Measurements from ENCODE around the gene LYPD6. TPM values are rescaled to one million over a fixed set of nuclear protein-coding genes. Genes with fewer than 3 reads are reported as not detected.

The LYPD6 gene
- total and polyA plus RNA-seq, 9 of the 15 experiments (the other 6 are each of a cell fraction or from before 2014, with no cell fraction given), result not detected

DNA sequence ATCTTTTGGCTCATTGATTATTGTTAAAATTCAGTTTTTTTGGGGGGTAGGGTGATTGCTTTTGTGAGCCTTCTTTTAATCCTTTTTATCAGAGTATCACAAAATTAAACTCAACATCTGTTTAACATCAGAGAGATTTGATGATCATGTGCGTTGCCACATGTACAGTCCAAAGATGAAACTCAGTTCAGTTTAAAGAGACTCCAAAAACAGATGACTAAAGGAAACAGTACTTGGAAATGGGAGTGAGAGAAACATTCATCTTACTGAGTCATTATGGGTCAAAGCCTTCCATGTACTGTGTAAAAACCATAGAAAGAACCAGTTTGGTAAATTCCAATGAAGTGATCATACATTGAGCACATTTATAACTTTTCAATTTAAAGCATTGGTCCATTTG is 53.0 kb downstream of the LYPD6 start:
- ChIA-PET POLR2A (no interaction called here), CTCF (ENCODE audit: low intra/inter-chr PET ratio) (no interaction called here)
- intact Hi-C loops (cut with micrococcal nuclease), result no loop called here
- no peaks in the 10 kb centered on the region for H3K9me1 ChIP-seq (ENCODE audit: control insufficient read depth, insufficient read depth, low read length)
- ATAC-seq (no peak), DNase-seq (ENCODE audit: extremely low read depth in 1 of 4, low spot score in 3 of 4) (no peak), FAIRE-seq (no peak)
- H3K9me3 ChIP-seq (replicated peaks; ENCODE audit: control insufficient read depth, insufficient read depth, low read depth, low read length), result no peaks in the 10 kb centered on the region
- no peaks in the 10 kb centered on the region for H3K36me3 ChIP-seq (ENCODE audit: control insufficient read depth, insufficient read depth, low read length)
- in situ Hi-C loops (cut with MboI), result no loop called here
- 10% methylated on average over 1 of the region's 1 CpG for WGBS (ENCODE audit: insufficient coverage, low coverage, missing lambda C conversion rate)
- H3K27me3 ChIP-seq (ENCODE audit: control insufficient read depth in 2 of 2, insufficient read depth in 2 of 2, low read length in 2 of 2), result no peaks in the 10 kb centered on the region
- BruUV-seq (replicated peaks), result no TSS peak
- H3K4me3 ChIP-seq, result no peak overlapping the region
- no peak overlapping the region for H2AFZ ChIP-seq (ENCODE audit: low read depth, low read length)
- TF ChIP-seq ZNF232 (CRISPR knock-in tag; IDR thresholded peaks at IDR 0.05) (no peak), ZNF134 (CRISPR knock-in tag; conservative IDR thresholded peaks at IDR 0.05) (no peak), NFIC (IDR thresholded peaks at IDR 0.05) (no peak), MTA3 (IDR thresholded peaks at IDR 0.05; ENCODE audit: borderline replicate concordance) (no peak), ZFP30 (CRISPR knock-in tag; IDR thresholded peaks at IDR 0.05; ENCODE audit: borderline replicate concordance) (no peak), RFX5 (IDR thresholded peaks at IDR 0.05; ENCODE audit: low read depth, low read length) (no peak), PPARD (CRISPR knock-in tag; IDR thresholded peaks at IDR 0.05) (no peak), MECOM (CRISPR knock-in tag; IDR thresholded peaks at IDR 0.05) (no peak), GATAD2A (IDR thresholded peaks at IDR 0.05) (no peak)
- TF ChIP-seq, protein P1, sequence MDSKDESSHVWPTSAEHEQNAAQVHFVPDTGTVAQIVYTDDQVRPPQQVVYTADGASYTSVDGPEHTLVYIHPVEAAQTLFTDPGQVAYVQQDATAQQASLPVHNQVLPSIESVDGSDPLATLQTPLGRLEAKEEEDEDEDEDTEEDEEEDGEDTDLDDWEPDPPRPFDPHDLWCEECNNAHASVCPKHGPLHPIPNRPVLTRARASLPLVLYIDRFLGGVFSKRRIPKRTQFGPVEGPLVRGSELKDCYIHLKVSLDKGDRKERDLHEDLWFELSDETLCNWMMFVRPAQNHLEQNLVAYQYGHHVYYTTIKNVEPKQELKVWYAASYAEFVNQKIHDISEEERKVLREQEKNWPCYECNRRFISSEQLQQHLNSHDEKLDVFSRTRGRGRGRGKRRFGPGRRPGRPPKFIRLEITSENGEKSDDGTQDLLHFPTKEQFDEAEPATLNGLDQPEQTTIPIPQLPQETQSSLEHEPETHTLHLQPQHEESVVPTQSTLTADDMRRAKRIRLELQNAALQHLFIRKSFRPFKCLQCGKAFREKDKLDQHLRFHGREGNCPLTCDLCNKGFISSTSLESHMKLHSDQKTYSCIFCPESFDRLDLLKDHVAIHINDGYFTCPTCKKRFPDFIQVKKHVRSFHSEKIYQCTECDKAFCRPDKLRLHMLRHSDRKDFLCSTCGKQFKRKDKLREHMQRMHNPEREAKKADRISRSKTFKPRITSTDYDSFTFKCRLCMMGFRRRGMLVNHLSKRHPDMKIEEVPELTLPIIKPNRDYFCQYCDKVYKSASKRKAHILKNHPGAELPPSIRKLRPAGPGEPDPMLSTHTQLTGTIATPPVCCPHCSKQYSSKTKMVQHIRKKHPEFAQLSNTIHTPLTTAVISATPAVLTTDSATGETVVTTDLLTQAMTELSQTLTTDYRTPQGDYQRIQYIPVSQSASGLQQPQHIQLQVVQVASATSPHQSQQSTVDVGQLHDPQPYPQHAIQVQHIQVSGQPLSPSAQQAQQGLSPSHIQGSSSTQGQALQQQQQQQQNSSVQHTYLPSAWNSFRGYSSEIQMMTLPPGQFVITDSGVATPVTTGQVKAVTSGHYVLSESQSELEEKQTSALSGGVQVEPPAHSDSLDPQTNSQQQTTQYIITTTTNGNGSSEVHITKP (IDR thresholded peaks at IDR 0.05; ENCODE audit: partially characterized antibody), result no peak
- TF ChIP-seq, protein P2, sequence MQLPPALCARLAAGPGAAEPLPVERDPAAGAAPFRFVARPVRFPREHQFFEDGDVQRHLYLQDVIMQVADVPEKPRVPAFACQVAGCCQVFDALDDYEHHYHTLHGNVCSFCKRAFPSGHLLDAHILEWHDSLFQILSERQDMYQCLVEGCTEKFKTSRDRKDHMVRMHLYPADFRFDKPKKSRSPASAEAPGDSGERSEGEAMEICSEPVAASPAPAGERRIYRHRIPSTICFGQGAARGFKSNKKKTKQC (CRISPR knock-in tag; IDR thresholded peaks at IDR 0.05), result no peak
- TF ChIP-seq, protein P3, sequence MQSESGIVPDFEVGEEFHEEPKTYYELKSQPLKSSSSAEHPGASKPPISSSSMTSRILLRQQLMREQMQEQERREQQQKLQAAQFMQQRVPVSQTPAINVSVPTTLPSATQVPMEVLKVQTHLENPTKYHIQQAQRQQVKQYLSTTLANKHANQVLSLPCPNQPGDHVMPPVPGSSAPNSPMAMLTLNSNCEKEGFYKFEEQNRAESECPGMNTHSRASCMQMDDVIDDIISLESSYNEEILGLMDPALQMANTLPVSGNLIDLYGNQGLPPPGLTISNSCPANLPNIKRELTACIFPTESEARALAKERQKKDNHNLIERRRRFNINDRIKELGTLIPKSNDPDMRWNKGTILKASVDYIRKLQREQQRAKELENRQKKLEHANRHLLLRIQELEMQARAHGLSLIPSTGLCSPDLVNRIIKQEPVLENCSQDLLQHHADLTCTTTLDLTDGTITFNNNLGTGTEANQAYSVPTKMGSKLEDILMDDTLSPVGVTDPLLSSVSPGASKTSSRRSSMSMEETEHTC (IDR thresholded peaks at IDR 0.05), result no peak
- TF ChIP-seq, protein P4, sequence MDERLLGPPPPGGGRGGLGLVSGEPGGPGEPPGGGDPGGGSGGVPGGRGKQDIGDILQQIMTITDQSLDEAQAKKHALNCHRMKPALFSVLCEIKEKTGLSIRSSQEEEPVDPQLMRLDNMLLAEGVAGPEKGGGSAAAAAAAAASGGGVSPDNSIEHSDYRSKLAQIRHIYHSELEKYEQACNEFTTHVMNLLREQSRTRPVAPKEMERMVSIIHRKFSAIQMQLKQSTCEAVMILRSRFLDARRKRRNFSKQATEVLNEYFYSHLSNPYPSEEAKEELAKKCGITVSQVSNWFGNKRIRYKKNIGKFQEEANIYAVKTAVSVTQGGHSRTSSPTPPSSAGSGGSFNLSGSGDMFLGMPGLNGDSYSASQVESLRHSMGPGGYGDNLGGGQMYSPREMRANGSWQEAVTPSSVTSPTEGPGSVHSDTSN (CRISPR knock-in tag; IDR thresholded peaks at IDR 0.05; ENCODE audit: low read depth), result no peak
- TF ChIP-seq, protein P4 (tag; conservative IDR thresholded peaks at IDR 0.05; ENCODE audit: low read depth), result no peak
- H3K27ac ChIP-seq (ENCODE audit: extremely low read depth, low read depth, low read length), result no peak overlapping the region
- H3K9ac ChIP-seq (ENCODE audit: insufficient read depth in 1 of 2, low read depth in 2 of 2, low read length in 2 of 2), result no peak overlapping the region
- H3K4me2 ChIP-seq (ENCODE audit: insufficient read depth, low read length), result no peak overlapping the region
- H3K79me2 ChIP-seq (ENCODE audit: control insufficient read depth, insufficient read depth, low read length), result no peaks in the 10 kb centered on the region
- H3K4me1 ChIP-seq (replicated peaks in 1 of 2; ENCODE audit: control insufficient read depth in 2 of 2, insufficient read depth in 2 of 2, low read length in 2 of 2), result no peaks in the 10 kb centered on the region
- H4K20me1 ChIP-seq (replicated peaks; ENCODE audit: control insufficient read depth, insufficient read depth, low read length), result no peaks in the 10 kb centered on the region
